ENCODE results near the gene PCNX1. TPM values are rescaled to one million over a fixed set of nuclear protein-coding genes. Genes with fewer than 3 reads are reported as not detected.

The PCNX1 gene
- total RNA-seq, 1 donor = 51.0 TPM

DNA sequence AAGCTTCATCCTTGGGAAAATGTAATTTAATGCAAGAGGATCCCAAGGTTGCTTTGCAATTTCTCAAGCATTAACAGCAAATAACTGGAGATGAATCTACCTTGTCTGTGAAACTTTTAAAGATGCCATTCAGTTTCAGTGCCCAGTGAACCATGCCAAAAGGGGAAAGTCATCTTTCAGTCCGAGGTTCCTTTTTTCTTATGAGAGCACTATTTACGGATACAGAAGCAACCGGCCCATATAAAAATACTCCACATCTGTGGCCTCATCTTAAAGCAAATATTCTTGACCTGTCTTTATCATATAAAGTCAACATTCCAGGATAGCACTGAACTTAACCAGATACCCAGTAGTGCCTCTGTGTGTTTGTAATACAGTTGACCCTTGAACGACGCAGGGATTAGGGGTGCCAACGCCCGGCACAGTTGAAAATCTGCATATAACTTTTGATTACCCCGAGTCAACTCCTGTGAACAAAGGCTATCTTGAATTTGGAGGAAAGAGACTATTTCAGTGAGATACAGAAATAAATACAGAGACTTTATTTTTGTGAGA, 209.4 kb downstream of the PCNX1 start:
- Histone ChIP-seq H3K4me1 (ENCODE audit: insufficient read depth, low read length) (peaks cover 40% of the 10 kb centered on the region), H3K4me2 (ENCODE audit: insufficient read depth, low read length) (no peak overlapping the region), H3K27ac (ENCODE audit: low read depth, low read length) (peak overlapping the region; percentile 29), H3K79me2 (ENCODE audit: insufficient read depth, low read length) (no peaks in the 10 kb centered on the region), H3K4me3 (ENCODE audit: insufficient read depth, low read length) (no peak overlapping the region), H4K20me1 (ENCODE audit: insufficient read depth, low read length) (no peaks in the 10 kb centered on the region), H2AFZ (ENCODE audit: low read length) (no peak overlapping the region), H3K27me3 (ENCODE audit: insufficient read depth, low read length) (no peaks in the 10 kb centered on the region), H3K9me3 (ENCODE audit: low read depth, low read length) (no peaks in the 10 kb centered on the region), H3K36me3 (ENCODE audit: insufficient read depth, low read length) (no peaks in the 10 kb centered on the region)
- DNase-seq (ENCODE audit: insufficient read length, low spot score, missing footprints) = no peak
- TF ChIP-seq, protein P1, sequence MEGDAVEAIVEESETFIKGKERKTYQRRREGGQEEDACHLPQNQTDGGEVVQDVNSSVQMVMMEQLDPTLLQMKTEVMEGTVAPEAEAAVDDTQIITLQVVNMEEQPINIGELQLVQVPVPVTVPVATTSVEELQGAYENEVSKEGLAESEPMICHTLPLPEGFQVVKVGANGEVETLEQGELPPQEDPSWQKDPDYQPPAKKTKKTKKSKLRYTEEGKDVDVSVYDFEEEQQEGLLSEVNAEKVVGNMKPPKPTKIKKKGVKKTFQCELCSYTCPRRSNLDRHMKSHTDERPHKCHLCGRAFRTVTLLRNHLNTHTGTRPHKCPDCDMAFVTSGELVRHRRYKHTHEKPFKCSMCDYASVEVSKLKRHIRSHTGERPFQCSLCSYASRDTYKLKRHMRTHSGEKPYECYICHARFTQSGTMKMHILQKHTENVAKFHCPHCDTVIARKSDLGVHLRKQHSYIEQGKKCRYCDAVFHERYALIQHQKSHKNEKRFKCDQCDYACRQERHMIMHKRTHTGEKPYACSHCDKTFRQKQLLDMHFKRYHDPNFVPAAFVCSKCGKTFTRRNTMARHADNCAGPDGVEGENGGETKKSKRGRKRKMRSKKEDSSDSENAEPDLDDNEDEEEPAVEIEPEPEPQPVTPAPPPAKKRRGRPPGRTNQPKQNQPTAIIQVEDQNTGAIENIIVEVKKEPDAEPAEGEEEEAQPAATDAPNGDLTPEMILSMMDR (IDR thresholded peaks at IDR 0.05; ENCODE audit: extremely low read depth, low read depth, low read length) = no peak

DNA sequence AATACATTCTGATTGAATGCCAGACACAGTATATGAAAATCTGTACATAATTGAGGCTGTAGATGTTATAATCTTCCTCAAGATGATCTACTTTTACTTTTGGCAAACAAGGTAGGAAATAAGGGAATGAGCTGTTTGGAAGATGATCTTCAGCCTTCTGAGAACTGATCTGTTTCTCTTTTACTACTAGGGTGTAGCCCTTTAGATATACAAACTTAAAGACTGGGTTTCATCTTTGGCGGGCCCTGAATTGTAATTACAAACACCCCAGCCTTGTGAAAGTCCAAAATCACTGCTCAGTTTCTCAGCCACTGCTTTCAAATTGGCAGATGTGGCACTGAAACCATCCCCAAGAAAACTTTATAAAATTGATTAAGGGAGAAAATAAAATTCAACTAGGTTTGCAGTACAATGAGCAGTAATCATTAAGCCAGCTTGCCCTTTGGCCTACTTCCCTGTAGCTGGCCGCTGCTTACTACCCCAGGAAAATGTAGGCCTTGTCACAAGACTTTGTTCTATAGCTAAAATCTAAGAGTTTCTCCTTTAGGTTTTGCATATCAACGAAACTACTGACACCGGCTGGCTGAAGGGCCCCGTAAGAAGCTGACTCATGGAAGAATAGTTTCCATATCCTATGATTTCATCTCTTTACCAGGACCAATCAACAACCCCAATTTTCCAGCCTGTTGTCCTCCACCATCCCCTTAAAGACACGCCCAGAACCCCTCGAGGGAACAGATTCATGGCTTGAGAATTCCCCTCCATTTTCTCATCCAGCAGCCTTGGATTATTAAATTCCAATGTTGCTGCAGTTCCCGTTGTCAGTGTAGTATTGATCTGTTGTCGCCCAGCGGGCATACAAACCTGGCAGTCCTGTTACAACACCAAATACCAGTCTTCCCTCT, 210.8 kb downstream of the PCNX1 start:
- TF ChIP-seq, protein P1 (IDR thresholded peaks at IDR 0.05; ENCODE audit: extremely low read depth, low read depth, low read length) = no peak
- H3K79me2 ChIP-seq (ENCODE audit: insufficient read depth, low read length) = no peaks in the 10 kb centered on the region
- peak overlapping the region; percentile 33 for H3K4me2 ChIP-seq (ENCODE audit: insufficient read depth, low read length)
- peaks cover 36% of the 10 kb centered on the region for H3K4me1 ChIP-seq (ENCODE audit: insufficient read depth, low read length)
- no peaks in the 10 kb centered on the region for H3K36me3 ChIP-seq (ENCODE audit: insufficient read depth, low read length)
- no peaks in the 10 kb centered on the region for H4K20me1 ChIP-seq (ENCODE audit: insufficient read depth, low read length)
- peak; percentile 88 for DNase-seq (ENCODE audit: insufficient read length, low spot score, missing footprints)
- H3K4me3 ChIP-seq (ENCODE audit: insufficient read depth, low read length) = peak overlapping the region; percentile 5
- no peaks in the 10 kb centered on the region for H3K9me3 ChIP-seq (ENCODE audit: low read depth, low read length)
- no peak overlapping the region for H2AFZ ChIP-seq (ENCODE audit: low read length)
- no peaks in the 10 kb centered on the region for H3K27me3 ChIP-seq (ENCODE audit: insufficient read depth, low read length)
- H3K27ac ChIP-seq (ENCODE audit: low read depth, low read length) = peak overlapping the region; percentile 88

DNA sequence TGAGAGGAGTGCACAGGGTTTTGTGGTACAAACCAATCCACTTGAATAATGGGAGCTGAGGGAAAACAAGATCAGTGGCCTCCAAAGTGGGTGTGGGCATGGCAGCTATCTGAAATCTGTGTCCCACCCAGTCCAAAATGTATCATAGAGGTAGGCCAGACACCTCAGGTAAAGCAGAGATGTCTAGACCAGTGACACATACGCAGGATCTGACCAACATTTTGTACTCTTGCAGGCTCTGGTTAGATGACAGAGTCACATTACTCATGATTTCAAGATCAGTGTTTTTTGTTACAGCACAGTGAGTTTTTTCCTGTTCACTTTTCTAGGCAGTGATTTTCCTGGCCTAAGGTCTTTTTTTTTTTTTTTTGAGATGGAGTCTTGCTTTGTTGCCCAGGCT, 211.8 kb downstream of the PCNX1 start:
- Histone ChIP-seq H3K9me3 (ENCODE audit: low read depth, low read length) (no peaks in the 10 kb centered on the region), H4K20me1 (ENCODE audit: insufficient read depth, low read length) (no peaks in the 10 kb centered on the region), H3K4me1 (ENCODE audit: insufficient read depth, low read length) (peaks cover 31% of the 10 kb centered on the region), H2AFZ (ENCODE audit: low read length) (no peak overlapping the region), H3K27ac (ENCODE audit: low read depth, low read length) (peak overlapping the region; percentile 88), H3K27me3 (ENCODE audit: insufficient read depth, low read length) (no peaks in the 10 kb centered on the region), H3K36me3 (ENCODE audit: insufficient read depth, low read length) (no peaks in the 10 kb centered on the region), H3K4me2 (ENCODE audit: insufficient read depth, low read length) (no peak overlapping the region), H3K79me2 (ENCODE audit: insufficient read depth, low read length) (no peaks in the 10 kb centered on the region), H3K4me3 (ENCODE audit: insufficient read depth, low read length) (no peak overlapping the region)
- TF ChIP-seq, protein P1 (IDR thresholded peaks at IDR 0.05; ENCODE audit: extremely low read depth, low read depth, low read length) = no peak
- peak; percentile 74 for DNase-seq (ENCODE audit: insufficient read length, low spot score, missing footprints)

DNA sequence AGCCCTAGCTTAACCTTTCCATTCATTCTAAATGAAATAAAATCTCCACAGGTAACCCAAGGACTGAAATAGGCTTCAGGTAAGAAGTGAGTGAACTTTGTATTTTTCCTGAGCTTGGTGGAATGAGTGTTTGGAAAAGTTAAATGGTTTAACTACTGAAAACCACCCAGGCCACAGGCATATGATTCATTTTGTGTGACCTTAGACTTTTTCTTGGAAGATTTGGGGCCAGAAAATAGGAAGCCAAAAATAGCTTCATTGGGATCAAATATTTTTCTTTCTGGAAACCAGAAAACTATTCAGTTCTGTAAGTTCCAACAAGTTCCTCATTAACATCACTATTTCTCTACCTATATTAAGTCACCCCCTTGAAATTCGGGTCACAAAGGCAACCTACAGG, 212.6 kb downstream of the PCNX1 start:
- DNase-seq (ENCODE audit: insufficient read length, low spot score, missing footprints) = no peak
- H3K4me1 ChIP-seq (ENCODE audit: insufficient read depth, low read length) = peaks cover 31% of the 10 kb centered on the region
- H4K20me1 ChIP-seq (ENCODE audit: insufficient read depth, low read length) = no peaks in the 10 kb centered on the region
- H3K36me3 ChIP-seq (ENCODE audit: insufficient read depth, low read length) = no peaks in the 10 kb centered on the region
- TF ChIP-seq, protein P1 (IDR thresholded peaks at IDR 0.05; ENCODE audit: extremely low read depth, low read depth, low read length) = no peak
- H2AFZ ChIP-seq (ENCODE audit: low read length) = no peak overlapping the region
- H3K27ac ChIP-seq (ENCODE audit: low read depth, low read length) = peak overlapping the region; percentile 88
- H3K4me2 ChIP-seq (ENCODE audit: insufficient read depth, low read length) = peak overlapping the region; percentile 20
- no peaks in the 10 kb centered on the region for H3K9me3 ChIP-seq (ENCODE audit: low read depth, low read length)
- no peaks in the 10 kb centered on the region for H3K79me2 ChIP-seq (ENCODE audit: insufficient read depth, low read length)
- H3K4me3 ChIP-seq (ENCODE audit: insufficient read depth, low read length) = no peak overlapping the region
- no peaks in the 10 kb centered on the region for H3K27me3 ChIP-seq (ENCODE audit: insufficient read depth, low read length)
